Pancreas (tissue), 10 donors: ENCODE measurements around the gene PPWD1. TPM values are rescaled to one million over a fixed set of nuclear protein-coding genes. Genes with fewer than 3 reads are reported as not detected.

Experiments
- ATAC-seq, 4 donors: fragments of 200-7000 bp; cut with Tn5 transposase; one replicate each; pipeline versions ENCODE4 v1.8.0 to v1.9.1; 2020; ENCODE audit warnings: mild to moderate bottlenecking in 4 of 4, moderate library complexity in 4 of 4
- DNase-seq, 6 donors: peaks; one replicate each; pipeline ENCODE4 v3.0.0-alpha.2; 2020
- FAIRE-seq: peaks from 2 replicates; lab custom pipeline; 2012; peaks lifted over from hg19 to GRCh38; lab: Jason Lieb, UNC
- H3K27ac ChIP-seq, 4 donors: fragments of 200-600 bp; sonication (generic); 1 replicate in 3 of 4; 2 replicates in 1 of 4; pipeline versions ENCODE4 v1.5.0 to v1.8.0; 2020
- H3K27me3 ChIP-seq, 4 donors: fragments of 200-600 bp; one replicate each; pipeline ENCODE4 v1.8.0; 2021
- H3K36me3 ChIP-seq, 3 donors: fragments of 200-600 bp; sonication (generic) in 1 of 3; one replicate each; pipeline versions ENCODE4 v1.5.0 to v1.8.0; 2020 to 2021
- H3K4me1 ChIP-seq, 3 donors: fragments of 200-600 bp; one replicate each; pipeline ENCODE4 v1.8.0; 2021
- H3K4me3 ChIP-seq, 4 donors: fragments of 200-600 bp; sonication (generic) in 2 of 4; one replicate each; pipeline versions ENCODE4 v1.5.0 to v1.8.0; 2020 to 2021
- H3K9me3 ChIP-seq, 4 donors: fragments of 200-600 bp; one replicate each; pipeline ENCODE4 v1.8.0; 2021
- WGBS, 2 donors: extraction: QIAGEN DNeasy Blood & Tissue Kit; methylation state at CpG; one replicate each; pipeline ENCODE4 v1.1.7; 2013; 5-methylcytosine and 5-hydroxymethylcytosine counted together
- intact Hi-C, 3 donors: fragments of 100-400 bp; cut with DNase I; formaldehyde crosslinking; loops; one replicate each; pipeline versions ENCODE4 v1.11.1 to v1.14.2; 2022
- polyA plus RNA-seq, 2 donors: library from polyadenylated mRNA; stranded (reverse); fragments of 200-250 nt; gene quantifications; one replicate each; pipeline ENCODE4 v1.2.3, GENCODE V29; 2013
- total RNA-seq, 6 donors: library from RNA; stranded (reverse); fragmentation: NEBNext Ultra II Directional in 4 of 6; extraction: Animal tissue kit (Norgen Biotek cat#: 25700) in 4 of 6; gene quantifications; one replicate each; pipeline versions ENCODE4 v1.2.1 to v1.2.4, GENCODE V29; 2021 to 2023
- TF ChIP-seq, protein P1 (sequence below), 4 donors: fragments of 200-600 bp; sonication (generic) in 3 of 4; IDR thresholded peaks; one replicate each; pipeline versions ENCODE4 v1.5.0 to v1.8.0; 2021; ENCODE audit warnings: antibody characterized with exemption in 4 of 4
- donor health status: healthy with polysubstance abuse.
- donor health status: DM: no; HTN: no; CAD: no; lungs with moderate emphysema.
- donor health status: DM: no; HTN: no; CAD: no.
- donor health status: control.
- donor health status: control.
- donor health status: Bipolar disorder and iron deficiency.
- donor health status: DM: yes; HTN: yes; CAD: no.
- donor health status: DM: no; HTN: no; CAD: no.
- donor health status: DM: no; HTN: no; CAD: no.
- donor health status: DM: yes; HTN: yes; CAD: no.

The PPWD1 gene
- total RNA-seq = 10 to 100 TPM in 5 of 6 donors, 1 to 10 TPM in 1; 7.6 to 22.3 (median 12.7) TPM
- polyA plus RNA-seq = 10 to 100 TPM; 17.1 to 40.4 TPM

DNA sequence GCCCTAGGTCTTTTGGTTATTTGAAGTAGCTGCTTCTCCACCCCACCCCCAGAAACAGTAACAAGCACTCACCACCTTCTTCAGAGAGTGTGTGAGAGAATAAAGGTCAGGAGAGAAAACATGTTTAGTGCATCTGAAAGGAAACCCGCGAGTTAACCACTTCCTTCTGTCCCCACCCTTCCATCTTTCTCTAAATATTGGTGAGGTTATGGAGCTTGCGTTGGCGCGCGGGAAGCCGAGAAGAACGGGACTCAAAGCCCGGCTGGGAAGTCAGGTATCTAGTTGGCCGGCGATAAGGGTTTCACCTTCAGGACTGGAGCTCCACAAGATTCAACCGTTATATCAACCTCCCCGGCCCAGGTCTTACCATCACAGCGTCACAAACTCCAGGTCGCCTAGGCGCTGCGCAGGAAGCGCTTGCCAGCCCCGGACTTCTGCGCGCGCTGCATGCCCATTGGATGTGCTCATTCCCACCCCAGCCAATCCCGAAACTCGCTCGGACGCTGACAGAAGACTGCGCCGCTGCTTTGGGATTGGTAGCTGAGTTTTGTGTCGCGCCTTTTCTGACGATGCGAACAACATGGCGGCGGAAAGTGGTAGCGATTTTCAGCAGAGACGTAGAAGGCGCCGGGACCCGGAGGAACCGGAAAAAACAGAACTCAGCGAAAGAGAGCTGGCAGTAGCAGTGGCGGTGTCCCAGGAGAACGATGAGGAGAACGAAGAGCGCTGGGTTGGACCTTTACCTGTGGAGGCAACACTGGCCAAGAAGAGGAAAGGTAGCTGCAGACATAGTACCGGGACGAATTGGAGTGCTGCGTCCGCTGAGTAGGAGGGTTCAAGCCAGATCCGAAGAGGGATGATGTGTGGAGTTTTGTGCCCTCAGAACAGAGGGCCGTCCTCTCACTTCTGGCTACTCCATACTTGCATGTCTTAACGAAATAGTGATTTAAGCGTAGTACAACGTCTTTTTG lies at the start of gene PPWD1, which contains the start of gene CENPK:
TSS of gene PPWD1 (plus strand) at position 566 of the 971 bp plus-strand sequence. CDS start at position 581, 15 bp downstream.
TSS of gene CENPK (minus strand) at position 438 of the 971 bp plus-strand sequence. CDS start 8,261 bp downstream, outside the sequence.
- intact Hi-C loops = no loop called here
- peak; percentile 99 to 100 (median 100) for ATAC-seq
- Histone ChIP-seq H3K27me3 (no peaks in the 10 kb centered on the region), H3K9me3 (no peaks in the 10 kb centered on the region), H3K27ac (peak within 1 kb of the TSS; percentile 71 to 87 (median 77)), H3K4me1 (peaks cover 0 to 20% (median 11%) of the 10 kb centered on the region in 3 donors), H3K4me3 (peak within 1 kb of the TSS; percentile 58 to 70 (median 66)), H3K36me3 (no peaks in the 10 kb centered on the region)
- WGBS, 2 donors = 0% methylated on average over 54 of the region's 54 CpGs
- DNase-seq = peak; percentile 88 to 95 (median 94)
- peak; percentile 92 for FAIRE-seq
- TF ChIP-seq, protein P1, sequence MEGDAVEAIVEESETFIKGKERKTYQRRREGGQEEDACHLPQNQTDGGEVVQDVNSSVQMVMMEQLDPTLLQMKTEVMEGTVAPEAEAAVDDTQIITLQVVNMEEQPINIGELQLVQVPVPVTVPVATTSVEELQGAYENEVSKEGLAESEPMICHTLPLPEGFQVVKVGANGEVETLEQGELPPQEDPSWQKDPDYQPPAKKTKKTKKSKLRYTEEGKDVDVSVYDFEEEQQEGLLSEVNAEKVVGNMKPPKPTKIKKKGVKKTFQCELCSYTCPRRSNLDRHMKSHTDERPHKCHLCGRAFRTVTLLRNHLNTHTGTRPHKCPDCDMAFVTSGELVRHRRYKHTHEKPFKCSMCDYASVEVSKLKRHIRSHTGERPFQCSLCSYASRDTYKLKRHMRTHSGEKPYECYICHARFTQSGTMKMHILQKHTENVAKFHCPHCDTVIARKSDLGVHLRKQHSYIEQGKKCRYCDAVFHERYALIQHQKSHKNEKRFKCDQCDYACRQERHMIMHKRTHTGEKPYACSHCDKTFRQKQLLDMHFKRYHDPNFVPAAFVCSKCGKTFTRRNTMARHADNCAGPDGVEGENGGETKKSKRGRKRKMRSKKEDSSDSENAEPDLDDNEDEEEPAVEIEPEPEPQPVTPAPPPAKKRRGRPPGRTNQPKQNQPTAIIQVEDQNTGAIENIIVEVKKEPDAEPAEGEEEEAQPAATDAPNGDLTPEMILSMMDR (IDR thresholded peaks at IDR 0.05) = no peak

DNA sequence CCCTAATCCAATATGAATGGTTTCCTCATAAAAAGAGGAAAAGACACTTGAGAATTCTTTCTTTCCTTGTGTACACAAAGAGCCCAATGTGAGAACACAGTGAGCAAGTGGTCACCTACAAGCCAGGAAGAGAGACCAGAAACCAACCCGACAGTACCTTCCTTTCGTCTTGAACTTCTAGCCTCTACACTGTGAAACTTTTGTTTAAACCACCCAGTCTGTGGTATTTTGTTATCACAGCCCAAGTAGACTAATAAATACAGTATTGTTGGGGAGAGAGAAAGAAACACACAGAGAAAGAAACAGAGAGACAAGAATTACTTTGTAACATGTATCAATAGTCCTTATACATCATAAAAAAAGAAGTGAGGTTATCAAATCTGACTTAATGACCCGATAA lies 37.4 kb upstream of the PPWD1 start:
- DNase-seq = no peak
- no peak for ATAC-seq
- intact Hi-C loops = no loop called here

DNA sequence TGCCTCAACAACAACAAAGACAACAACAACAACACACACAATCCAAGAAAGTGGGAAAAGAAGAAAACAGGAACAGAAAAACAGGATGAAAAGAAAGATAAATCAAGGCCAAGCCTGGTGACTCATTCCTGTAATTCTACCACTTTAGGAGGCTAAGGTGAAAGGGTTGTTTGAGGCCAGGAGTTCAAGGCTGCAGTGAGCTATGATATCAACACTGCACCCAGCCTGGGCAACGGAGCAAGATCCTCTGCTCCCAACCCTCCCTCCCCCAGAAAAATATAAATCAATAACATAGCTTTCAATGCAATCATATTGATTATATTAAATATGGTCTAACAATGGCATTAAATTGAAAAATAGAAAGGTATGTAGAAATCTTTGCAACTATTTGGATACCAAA lies 32.2 kb upstream of the PPWD1 start:
- Histone ChIP-seq H3K4me1 (no peaks in the 10 kb centered on the region), H3K9me3 (no peaks in the 10 kb centered on the region), H3K4me3 (no peak overlapping the region), H3K27me3 (no peaks in the 10 kb centered on the region), H3K27ac (no peak overlapping the region), H3K36me3 (no peaks in the 10 kb centered on the region)
- 91 to 93% methylated on average over 1 of the region's 1 CpG for WGBS, 2 donors
- intact Hi-C loops = no loop called here
- DNase-seq = no peak
- TF ChIP-seq, protein P1 (IDR thresholded peaks at IDR 0.05) = no peak
- no peak for ATAC-seq
- no peak for FAIRE-seq

More for the DNA sequence above, 37.4 kb upstream of the PPWD1 start:
- WGBS, 2 donors = 89 to 95% methylated on average over 3 of the region's 3 CpGs
- Histone ChIP-seq H3K4me3 (no peak overlapping the region), H3K4me1 (no peaks in the 10 kb centered on the region), H3K9me3 (no peaks in the 10 kb centered on the region), H3K27ac (no peak overlapping the region), H3K27me3 (no peaks in the 10 kb centered on the region), H3K36me3 (no peaks in the 10 kb centered on the region)
- FAIRE-seq = no peak
- TF ChIP-seq, protein P1 (IDR thresholded peaks at IDR 0.05) = no peak

DNA sequence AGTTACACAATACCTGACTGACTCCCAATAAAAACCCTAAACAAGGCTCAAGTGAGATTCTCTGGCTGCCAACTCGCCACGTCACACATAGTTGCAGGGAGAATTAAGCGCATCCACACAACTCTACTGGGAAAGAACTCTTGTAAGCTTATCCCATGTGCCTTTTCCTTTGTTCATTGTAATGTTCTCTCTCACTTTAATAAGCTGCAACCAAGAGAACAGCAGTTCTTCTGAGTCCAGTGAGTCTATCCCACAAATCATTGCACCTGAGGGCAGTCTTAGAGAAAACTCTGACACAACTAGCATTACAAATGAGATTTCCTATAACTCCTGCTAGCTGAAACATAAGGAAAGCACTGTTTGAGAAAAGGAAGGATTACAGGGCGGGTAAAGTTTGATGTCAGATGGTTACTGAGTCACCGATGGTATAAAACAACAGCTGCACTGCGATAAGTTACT lies 27.5 kb upstream of the PPWD1 start:
- TF ChIP-seq, protein P1 (IDR thresholded peaks at IDR 0.05) = no peak
- H3K36me3 ChIP-seq = no peaks in the 10 kb centered on the region
- H3K9me3 ChIP-seq = no peaks in the 10 kb centered on the region
- no peak for DNase-seq
- no peak overlapping the region for H3K4me3 ChIP-seq
- no peaks in the 10 kb centered on the region for H3K4me1 ChIP-seq
- WGBS, 2 donors = 91 to 94% methylated on average over 6 of the region's 6 CpGs
- FAIRE-seq = no peak
- no peak for ATAC-seq
- H3K27me3 ChIP-seq = no peaks in the 10 kb centered on the region
- no peak overlapping the region for H3K27ac ChIP-seq
- intact Hi-C loops = no loop called here
